Hematopoietic multipotent progenitor cell (in vitro differentiated cells): Measurements from ENCODE around the gene TPH1. TPM values are rescaled to one million over a fixed set of nuclear protein-coding genes. Genes with fewer than 3 reads are reported as not detected.
"Not testable (repeated sequence)": the region's sequence is repeated elsewhere in the genome, so short reads cannot be mapped to it uniquely, and the experiment has no call there.

Source experiments
- DNase-seq, 3 donors: peaks; one replicate each; pipeline ENCODE4 v3.0.0-alpha.2; 2011 to 2015; ENCODE audit warnings: low read depth in 2 of 3, low spot score in 2 of 3
- total RNA-seq: library from RNA; depleted of rRNA; stranded (reverse); fragments of >200 nt; gene quantifications from one replicate; pipeline ENCODE4 v1.2.3, GENCODE V29; 2012

TPH1 gene
- total RNA-seq, 1 donor: 0.27 TPM

DNA sequence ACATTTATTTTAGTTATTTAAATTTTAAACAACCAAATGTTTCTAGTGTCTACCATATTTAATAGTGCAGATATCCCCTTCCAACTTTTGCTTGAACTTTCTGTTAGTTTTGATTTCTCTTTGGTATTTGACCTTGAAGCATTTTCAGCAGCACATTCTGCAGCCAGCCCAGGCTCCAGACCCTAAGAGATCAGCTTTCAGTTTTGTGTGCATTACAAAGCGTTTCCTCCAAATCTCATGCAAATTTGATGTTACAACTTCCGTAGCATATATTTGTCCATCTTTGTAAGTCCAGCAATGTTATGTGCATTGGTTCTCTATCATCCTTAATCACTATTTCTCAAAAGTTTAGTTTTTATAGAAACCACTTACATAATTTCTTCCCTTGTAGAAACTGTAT, 18.6 kb downstream of the TPH1 start:
- no peak for DNase-seq

DNA sequence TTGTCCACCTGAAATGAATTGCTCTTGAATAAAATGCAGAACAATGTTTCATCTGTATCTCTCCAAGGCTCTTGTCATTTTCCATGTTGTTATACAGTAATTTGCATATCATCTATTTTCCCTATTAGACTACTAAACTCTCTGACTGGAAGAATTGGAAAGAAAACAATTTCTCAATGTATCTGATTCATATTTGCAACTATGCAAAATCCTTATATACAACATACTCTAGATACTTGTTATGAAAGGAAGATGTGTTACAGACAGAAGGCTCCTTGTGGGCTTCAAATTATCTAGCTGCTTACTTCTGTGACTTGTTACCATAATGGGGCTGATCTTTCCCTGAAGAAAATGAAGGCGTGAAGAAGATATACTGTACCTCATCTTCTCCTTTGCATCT, 23.6 kb downstream of the TPH1 start:
- DNase-seq: no peak

DNA sequence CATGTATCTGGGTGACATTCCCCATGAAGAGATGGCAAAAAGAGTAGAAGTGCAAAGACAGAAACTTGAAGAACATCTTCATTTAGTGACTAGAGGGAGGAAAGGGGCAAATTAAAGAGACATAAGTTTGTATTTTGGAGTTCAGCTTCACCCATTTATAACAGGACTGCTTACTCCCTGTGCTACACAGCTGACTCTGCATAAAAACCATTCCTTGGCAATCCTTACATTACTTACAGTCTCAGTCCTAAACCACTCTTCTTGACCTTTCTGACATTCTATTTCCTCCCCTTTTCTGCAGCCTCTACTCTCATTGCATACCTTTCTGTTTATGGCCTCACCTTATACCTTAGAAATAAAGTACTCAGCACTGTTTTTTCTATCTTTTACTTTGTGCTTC, 26.4 kb downstream of the TPH1 start:
- DNase-seq: no peak

DNA sequence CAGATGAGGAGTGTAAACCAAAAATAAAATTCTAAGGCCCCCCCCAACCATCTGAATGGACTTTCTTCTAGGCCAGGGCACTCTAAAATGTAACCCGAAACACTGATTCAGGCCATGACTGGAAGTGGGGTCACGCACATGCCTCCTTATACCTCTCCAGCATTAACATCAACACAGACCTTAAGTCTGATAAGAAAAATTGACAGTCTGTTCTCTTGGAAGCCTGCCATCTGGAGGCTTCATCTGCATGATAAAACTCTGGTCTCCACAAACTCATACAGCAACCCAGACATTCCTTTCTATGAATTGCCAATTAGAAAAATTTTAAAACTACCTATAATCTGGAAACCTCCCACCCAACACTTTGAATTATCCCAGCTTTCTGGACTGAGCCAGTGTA, 29.3 kb downstream of the TPH1 start:
- DNase-seq: no peak

DNA sequence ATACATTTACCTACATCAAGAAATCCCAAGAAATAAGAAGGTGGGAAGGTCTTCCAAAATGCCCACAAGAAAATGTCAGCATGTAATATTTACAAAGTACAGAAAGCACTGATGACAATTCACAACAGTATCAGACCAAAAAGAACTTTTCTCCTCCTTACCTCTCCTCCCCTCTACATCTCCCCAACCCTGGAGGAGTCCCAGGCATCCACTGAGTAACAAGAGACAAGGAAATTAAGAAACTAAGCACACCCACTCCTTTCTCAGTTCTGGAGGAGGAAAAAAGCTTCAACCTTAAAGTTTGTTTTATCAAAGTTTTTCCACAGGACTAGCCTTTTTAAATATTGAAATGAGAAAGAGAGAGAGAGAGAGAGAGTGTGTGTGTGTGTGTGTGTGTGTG, 31.2 kb downstream of the TPH1 start:
- no peak for DNase-seq

DNA sequence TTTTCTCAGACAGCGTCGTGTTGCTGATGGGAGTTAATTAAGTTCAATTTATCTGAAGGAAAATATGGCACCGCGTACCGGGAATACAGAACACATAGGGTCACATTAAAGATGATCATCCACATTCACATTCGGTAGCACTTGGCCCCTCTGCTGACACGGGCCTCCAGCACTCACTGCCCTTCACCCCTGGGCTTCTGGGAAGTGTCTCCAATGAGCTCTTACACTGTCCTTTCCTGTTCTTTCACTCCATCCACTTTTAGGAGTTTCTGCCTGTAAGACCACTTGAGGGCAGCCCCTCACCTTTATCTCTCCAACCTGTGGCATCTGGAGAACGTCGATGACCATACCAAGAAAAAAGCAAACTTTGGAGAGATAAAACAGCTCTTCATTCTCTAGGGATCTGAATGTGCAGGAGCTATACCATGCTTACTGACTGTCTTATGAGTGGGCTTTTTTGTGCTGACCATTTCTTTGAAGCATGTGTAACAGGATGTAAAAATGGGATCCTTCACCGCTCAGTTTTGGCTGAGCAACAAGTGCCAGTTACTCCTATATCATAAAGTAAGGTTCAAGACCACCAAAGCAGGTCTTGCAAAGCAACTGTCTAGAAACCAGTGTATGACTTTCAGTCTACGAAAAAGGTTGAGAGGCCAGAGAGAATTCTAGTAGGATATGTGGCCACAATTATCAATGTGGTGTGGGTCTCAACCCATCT, 32.1 kb downstream of the TPH1 start:
- DNase-seq: no peak

DNA sequence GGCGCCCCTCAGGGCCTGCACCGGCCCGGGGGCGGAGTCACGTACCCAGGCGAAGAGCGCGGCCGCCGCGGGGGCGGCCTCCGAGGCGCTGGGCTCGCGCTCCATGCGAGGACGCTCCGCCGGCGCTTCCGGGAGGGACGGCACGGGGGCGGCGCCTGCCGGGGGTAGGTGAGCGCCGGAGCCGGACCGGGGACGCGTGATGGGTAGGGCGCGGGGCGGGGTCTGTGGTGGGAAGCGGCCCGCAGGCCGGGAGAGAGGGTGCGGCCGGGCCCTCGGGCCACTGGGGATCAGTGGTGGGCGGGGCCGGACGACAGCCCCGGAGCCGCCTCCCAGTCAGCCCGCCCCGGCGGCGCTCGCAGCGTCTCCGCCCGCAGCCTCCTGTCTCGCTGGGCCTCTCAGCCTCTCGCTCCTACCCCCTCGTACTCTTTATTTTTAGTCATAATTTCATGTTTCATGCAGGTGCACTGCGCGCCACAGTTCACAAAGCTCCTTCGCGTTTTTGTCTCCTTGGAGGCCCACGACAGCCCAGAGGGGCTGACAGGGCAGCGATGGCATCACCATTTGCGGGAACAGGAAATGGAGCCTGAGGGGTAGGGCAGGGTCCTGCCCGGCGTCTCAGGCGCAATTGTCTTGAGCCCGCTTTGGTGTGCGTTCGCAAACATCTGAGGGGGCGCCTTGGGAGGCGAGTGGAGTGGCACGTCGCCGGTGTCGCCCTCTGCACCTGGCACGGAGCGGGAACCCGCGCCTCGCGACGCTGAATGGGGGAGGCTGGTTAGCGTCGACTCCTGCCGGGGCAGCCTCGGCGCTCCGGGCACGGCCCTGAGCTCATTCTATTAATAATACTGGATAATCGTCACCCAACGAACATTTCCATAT, 32.9 kb downstream of the TPH1 start, which contains the start of gene SERGEF:
SERGEF (minus strand) TSS at position 142 of the 876 bp plus-strand sequence; CDS start at position 105, 37 bp downstream.
- DNase-seq: peak; percentile 80 to 91 (median 88)

DNA sequence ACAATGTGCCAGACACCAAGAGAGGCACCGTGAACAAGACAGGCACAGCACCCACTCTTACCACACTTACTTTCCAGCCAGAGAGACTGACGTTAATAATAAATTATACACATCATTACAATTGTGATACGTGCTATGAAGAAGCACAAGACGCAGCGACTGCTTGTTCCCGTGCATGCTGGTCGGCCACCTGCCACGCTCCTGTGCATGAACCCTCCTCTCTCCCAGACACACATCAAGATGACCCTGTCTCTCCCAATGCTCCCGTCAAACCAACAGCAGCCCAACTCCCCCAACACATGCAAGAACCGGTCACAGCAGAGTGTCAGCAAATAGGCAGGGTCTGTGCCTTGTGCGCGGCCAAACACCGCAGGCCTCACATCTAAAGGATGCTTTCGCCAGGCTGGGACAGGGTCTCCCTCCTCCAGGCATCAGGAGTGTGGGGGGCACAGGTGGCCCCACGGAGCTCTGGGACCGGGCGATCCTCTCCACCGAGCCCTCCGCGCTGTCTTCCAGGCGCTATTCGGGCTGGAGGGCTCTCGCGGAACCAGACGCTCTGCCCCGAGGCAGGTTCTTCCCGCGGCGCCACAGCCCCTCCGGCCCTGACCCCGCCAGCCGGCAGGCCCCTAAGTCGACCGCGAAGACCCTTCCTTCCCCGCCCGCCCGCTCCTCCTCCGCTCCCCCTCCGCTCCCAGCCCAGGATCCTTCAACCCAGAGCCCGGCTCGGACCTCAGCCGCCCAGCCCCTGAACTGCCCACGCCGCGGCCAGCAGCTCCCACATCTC, 33.8 kb downstream of the TPH1 start:
- DNase-seq: peak in 2 of 3 donors; percentile 21 to 30

DNA sequence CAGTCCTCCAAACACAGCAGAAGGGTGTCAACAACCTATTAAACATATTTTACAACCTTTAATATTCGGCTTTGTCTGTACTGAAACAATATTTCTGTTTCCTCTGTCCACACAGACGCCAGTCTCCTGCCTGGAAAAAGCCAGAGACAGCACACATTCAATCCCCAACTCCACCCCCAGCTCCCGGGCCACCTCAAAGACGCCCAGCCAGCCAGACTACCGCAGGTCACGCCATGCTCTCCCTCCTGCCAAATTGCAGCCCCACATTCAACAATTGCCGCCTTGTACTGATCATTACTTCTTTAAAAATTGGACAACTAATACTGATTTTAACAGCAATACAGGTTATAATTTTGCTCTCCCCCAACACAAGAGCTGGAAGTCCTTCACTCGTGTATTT, 34.4 kb downstream of the TPH1 start:
- DNase-seq: no peak

DNA sequence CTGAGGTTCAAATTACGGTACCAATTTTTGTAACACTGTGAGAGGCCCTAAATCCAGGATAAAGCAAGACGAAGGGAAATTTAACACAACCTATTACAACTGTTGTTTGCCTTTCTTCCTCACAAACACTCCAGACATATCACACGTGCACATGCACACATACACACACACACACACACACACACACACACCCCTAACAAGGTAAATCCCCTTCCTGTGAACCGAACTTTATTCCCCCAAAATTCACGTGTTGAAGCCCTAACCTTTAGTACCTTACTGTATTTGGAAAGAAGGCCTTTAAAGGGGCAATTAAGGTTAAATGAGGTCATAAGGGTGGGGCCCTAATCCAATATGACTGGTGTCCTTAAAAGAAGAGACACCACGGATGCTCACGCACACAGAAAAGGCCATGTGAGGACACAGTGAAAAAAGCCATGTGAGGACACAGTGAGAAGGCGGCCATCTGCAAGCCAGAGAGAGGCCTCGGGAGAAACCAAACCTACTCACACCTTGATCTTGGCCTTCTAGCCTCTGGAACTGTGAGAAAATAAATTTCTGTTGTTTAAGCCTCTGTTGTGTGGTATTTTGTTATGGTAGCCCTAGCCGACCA, 35.0 kb downstream of the TPH1 start:
- DNase-seq: peak in 1 of 3 donors; percentile 4

DNA sequence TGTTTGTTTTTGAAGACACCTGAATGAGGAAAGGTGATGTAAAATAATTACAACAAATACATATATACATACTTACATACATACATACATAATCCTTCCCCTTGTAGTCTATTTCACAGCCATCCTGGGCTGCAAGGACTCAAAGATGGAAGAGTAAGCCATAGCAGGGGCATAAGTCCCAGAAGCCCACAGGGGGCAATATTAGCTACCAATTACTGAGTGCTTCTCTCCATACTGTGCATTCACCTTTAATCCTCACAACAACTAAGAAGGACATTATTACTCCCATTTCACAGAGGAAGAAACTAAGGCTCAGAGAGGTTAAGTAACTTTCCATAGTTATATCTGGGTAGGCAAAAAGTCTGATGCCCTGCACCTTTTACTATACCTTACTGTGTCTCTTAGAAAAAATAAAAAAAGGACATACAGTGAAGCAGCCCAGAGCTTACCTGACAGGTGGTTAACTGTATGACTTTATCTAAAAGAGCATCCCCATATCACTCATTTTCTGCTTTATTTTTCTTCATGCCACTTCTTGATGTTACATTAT, 35.9 kb downstream of the TPH1 start:
- peak in 1 of 3 donors; percentile 38 for DNase-seq

DNA sequence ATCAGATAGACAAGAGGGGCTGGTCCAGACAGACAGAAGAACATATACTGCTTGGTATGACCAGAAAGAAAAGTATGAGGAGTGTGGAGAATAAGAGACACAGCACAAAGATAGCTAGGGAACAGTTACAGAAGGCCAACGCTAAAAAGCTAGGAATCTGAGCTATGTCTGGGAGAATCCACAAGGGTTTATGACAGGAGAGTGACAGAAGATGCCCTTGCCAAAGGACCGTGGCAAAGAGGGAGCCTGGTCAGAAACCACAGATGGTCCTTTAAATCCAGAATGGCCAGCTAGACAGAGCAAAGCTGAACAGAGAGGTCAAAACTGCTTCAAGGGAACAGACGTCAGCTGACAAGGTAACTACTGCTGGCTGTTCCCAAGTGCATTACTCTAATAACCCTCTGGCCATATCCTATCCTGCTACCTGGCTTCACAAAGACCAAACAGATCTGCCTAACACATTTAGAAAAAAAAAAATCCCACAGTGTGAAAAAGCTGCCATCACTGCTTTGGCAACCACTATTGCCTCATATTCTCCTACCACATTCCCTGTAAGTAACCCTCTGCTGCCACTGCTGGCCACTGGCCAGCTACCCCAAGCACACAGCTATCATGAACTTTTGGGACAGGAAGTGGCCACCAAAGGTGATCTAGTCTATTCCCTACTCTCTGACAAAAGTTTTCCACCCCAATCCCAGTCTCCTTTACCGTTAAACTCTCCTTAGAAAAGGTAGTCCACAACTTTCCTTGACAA, 40.5 kb downstream of the TPH1 start:
- no peak for DNase-seq

DNA sequence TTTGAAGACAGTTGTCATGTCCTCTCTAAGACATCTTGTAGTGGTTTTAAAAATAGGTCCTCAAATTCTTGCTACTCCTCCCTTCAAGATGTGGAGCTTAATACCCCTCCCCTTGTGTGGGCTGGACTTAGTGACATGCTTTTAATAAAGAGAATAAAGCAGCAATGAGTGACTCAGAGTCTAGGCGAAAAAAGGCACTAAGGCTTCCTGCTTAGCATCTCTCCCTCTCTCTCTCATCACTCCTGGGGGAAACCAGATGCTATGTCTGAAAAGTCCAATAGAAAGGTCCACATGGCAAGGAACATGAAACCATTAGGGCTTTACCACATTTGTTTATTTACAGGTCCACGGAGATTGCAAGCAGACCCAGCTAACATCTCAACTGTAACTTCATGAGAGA, 44.9 kb downstream of the TPH1 start:
- DNase-seq: no peak

DNA sequence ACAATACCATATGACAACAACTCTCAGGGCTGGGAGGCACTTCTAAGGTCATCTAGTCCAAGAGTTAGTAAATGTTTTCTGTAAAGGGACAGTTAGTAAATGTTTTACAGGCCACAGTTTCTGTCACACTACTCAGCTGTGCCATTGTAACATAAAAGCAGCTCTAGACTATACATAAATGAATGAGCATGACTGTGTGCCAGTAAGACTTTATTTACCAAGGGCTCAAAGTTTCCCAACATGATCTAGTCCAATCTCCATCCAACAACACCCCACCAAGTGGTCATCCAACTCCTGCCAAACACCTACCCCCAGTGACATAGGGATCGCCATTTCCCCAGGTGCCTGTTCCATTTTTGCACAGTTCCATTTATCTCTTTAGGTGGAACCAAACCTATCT, 45.3 kb downstream of the TPH1 start:
- DNase-seq: no peak

DNA sequence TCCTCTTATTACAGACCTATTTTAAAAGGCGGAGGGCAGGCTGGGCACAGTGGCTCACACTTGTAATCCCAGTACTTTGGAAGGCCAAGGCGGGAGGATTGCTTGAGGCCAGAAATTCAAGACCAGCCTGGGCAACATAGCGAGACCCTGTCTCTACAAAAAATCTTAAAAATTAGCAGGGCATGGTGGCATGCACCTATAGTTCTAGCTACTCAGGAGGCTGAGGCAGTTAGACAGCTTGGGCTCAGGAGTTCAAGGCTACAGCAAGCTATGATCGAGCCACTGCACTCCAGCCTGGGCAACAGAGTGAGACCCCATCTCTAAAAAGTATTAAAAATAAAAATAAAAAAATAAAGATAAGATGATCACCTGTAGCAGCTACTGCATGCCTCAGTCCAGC, 45.9 kb downstream of the TPH1 start:
- not testable (repeated sequence) for DNase-seq

Other genes with a start within 250 kb of the TPH1 start
- 36.9 TPM for gene SERGEF, start 33.2 kb downstream of the TPH1 start, total RNA-seq
- gene SAAL1, start 59.8 kb upstream of the TPH1 start, total RNA-seq: 9.7 TPM
- gene MRGPRX3, start 86.3 kb upstream of the TPH1 start, total RNA-seq: not detected
- not detected for gene MRGPRX4, start 126.6 kb upstream of the TPH1 start, total RNA-seq
- gene SAA4, start 190.5 kb upstream of the TPH1 start, total RNA-seq: not detected
- gene SAA2, start 202.4 kb upstream of the TPH1 start, total RNA-seq: not detected
- not detected for gene SAA1, start 220.0 kb upstream of the TPH1 start, total RNA-seq